Left colon (tissue), 2 donors: Measurements from ENCODE around the gene CMTM8. TPM values are rescaled to one million over a fixed set of nuclear protein-coding genes. Genes with fewer than 3 reads are reported as not detected.

ENCODE experiments used
- ATAC-seq: fragments of 200-7000 bp; cut with Tn5 transposase; one replicate; pipeline ENCODE4 v1.9.1; 2020; ENCODE audit warnings: mild to moderate bottlenecking, moderate library complexity
- DNase-seq, 2 donors: peaks; one replicate each; pipeline ENCODE4 v3.0.0-alpha.2; 2020
- intact Hi-C, 2 donors: fragments of 100-400 bp; cut with DNase I in 1 of 2; cut with micrococcal nuclease in 1 of 2; formaldehyde crosslinking; loops; one replicate each; pipeline versions ENCODE4 v1.11.2 to v1.14.0; 2022; cut with DNase I, micrococcal nuclease
- total RNA-seq, 2 donors: library from RNA; stranded (reverse); fragmentation: NEBNext Ultra II Directional; extraction: Animal tissue kit (Norgen Biotek cat#: 25700); gene quantifications; one replicate each; pipeline ENCODE4 v1.2.1, GENCODE V29; 2021
- donor health status: DM: no; HTN: no; CAD: no.
- donor health status: DM: yes; HTN: yes; CAD: no.

The CMTM8 gene
- total RNA-seq, 2 donors from 2014 or later, result 8.4 to 11.4 TPM

DNA sequence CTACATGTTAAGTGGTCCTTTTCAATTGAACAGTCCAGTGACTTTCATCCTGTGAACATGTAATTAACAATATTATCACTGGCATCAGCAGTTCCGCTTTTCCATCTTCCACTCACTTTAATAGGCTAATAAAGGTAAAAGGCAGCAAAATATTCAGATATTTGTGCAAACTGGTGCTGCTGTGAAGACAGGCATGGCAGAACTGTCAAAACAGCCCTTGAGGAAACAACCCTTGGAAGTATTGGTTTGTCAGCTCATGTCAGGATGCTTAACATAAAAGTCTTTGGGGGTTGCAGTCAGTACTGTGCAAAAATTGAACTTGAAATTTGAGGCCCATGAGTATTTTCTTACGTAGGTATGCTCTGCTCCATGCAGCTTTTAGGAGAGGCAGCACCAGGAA, 81.1 kb downstream of the CMTM8 start:
- ATAC-seq (no peak), DNase-seq (no peak)
- intact Hi-C loops, result no loop called here

DNA sequence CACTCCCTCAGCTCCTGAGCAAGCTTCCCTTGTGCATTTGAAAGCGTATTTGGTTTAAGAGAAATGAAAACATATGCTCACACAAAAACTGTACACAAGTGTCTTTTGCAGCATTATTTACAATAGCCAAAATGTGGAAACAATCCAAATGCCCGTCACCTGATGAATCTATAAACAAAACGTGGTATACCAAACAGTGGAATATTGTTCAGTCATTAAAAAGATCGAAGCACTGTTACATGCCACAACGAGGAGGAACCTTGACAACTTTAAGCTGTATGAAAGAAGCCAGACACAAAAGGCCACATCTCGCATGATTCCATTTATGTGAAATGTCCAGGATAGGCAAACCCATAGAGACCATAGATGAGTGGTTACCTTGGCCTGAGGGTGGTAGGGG, 81.6 kb downstream of the CMTM8 start:
- DNase-seq (no peak), ATAC-seq (no peak)
- intact Hi-C loops, result no loop called here

- intact Hi-C loops, result no loop called here
- no peak for ATAC-seq
- DNase-seq, result no peak
Measured at GRCh38 chr3:32321095-32321790, 82.8 kb downstream of the CMTM8 start.

DNA sequence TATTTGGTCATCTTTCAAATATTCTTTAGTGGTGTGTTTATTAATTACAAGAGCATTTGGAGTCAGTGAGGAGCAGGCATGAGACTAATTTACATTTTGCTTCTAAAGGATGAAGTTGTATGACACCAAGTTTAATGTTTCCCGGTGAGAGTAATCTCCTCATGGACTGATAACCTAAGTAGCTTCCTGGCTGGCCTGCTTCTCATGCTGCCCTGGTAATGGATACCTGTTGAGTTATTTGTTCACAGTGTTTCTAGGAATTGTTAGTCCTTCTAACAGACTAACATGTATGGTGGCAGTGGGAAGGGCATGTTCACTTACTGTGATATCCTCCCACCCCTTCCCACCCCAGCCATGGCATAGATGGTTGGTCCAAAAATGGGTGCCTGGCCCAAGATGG, 83.8 kb downstream of the CMTM8 start:
- no peak for DNase-seq
- ATAC-seq, result no peak
- intact Hi-C loops, result no loop called here

GRCh38 chr3:32323604-32324003, 85.1 kb downstream of the CMTM8 start:
- DNase-seq (no peak), ATAC-seq (no peak)
- intact Hi-C loops, result no loop called here

GRCh38 chr3:32325201-32325600, 86.7 kb downstream of the CMTM8 start:
- intact Hi-C loops, result no loop called here
- no peak for ATAC-seq
- no peak for DNase-seq

DNA sequence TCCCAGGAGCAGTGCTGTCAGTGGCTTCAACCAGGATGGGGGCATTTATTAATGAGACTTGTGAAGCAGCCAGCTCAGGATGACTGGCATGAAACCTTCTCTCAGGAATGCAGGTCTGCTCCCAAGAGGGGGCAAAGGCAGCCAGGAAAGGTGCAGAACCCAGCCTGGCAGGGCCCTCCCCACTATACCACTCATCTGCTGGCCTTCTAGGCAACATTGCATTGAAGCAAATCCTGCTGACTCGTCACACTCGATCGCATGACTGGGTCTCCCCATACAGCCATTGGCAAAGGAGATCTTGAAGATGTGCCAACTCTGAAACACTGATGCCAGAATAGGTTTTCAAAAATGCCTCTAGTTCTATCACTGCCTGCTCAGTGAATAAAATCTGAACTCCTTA, 87.4 kb downstream of the CMTM8 start:
- no peak for ATAC-seq
- intact Hi-C loops, result no loop called here

GRCh38 chr3:32326795-32327194, 88.3 kb downstream of the CMTM8 start:
- ATAC-seq, result no peak
- DNase-seq, result no peak
- intact Hi-C loops, result no loop called here

More for the DNA sequence above, 87.4 kb downstream of the CMTM8 start:
- no peak for DNase-seq

GRCh38 chr3:32334675-32335074, 96.2 kb downstream of the CMTM8 start:
- no peak for ATAC-seq
- intact Hi-C loops, result no loop called here

DNA sequence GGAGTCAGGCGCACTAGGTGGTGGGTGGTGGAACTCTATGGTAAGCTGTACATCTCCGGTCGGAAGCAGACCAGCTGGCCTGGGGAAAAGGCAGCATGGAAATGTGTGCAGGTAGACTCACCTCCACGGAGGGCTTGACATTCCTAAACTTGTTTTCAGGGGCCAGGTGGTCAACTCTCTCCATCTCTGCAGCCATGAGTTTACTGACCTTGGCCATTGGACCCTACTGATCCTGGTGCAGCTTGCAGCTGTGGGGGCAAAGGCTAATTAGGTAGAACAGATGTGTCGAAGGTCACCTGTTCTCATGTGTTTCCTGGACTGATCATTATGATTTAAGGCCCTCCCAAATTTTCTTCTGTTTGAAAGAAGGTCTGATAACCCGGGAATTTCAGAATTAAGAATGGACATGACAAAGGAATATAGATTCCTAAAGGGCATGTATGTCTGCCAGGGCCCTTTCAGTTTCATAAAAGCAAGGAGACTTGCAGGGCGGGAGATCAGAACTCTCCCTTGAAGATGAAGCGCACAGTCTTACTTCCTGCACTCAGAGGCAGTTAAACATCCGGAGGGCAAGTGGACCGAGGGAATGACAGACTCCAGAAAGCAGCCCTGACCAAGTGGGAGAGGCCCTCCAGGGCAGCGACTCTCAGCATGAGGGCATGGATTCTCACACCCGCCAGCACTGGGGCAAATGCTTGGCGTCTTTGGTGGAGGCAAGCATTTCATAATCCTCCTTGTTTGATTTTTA, 97.1 kb downstream of the CMTM8 start:
- intact Hi-C loops, result no loop called here

More at GRCh38 chr3:32334675-32335074, 96.2 kb downstream of the CMTM8 start:
- DNase-seq, result no peak

GRCh38 chr3:32336113-32336498, 97.6 kb downstream of the CMTM8 start:
- intact Hi-C loops, result no loop called here
- ATAC-seq, result no peak
- DNase-seq, result no peak

More for the DNA sequence above, 97.1 kb downstream of the CMTM8 start:
- ATAC-seq (no peak), DNase-seq (no peak)

DNA sequence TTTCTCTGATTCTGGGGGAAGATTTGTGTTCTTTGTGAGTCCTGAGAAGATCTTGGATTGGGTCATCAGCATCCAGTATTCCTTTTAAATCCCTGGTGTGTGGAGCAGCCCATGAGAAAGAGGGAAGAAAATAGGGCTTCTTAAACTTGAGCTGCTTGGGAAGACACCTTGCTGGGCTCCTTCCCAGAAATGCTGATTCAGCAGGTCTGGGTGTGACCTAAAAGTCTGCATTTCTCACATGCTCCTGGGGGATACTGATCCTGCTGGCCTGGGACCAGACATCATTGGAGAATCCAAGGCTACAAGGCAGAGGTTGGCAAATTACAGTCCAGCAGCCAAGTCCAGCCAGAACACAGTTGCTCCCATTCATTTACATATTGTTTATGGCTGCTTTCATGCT, 99.0 kb downstream of the CMTM8 start:
- intact Hi-C loops, result no loop called here
- DNase-seq, result no peak
- no peak for ATAC-seq

GRCh38 chr3:32340039-32340438, 101.6 kb downstream of the CMTM8 start:
- DNase-seq (no peak), ATAC-seq (peak; percentile 87)
- intact Hi-C loops, result no loop called here

- intact Hi-C loops, result no loop called here
- DNase-seq, result no peak
- ATAC-seq, result peak; percentile 83
Measured at GRCh38 chr3:32340611-32341365, 102.3 kb downstream of the CMTM8 start.

DNA sequence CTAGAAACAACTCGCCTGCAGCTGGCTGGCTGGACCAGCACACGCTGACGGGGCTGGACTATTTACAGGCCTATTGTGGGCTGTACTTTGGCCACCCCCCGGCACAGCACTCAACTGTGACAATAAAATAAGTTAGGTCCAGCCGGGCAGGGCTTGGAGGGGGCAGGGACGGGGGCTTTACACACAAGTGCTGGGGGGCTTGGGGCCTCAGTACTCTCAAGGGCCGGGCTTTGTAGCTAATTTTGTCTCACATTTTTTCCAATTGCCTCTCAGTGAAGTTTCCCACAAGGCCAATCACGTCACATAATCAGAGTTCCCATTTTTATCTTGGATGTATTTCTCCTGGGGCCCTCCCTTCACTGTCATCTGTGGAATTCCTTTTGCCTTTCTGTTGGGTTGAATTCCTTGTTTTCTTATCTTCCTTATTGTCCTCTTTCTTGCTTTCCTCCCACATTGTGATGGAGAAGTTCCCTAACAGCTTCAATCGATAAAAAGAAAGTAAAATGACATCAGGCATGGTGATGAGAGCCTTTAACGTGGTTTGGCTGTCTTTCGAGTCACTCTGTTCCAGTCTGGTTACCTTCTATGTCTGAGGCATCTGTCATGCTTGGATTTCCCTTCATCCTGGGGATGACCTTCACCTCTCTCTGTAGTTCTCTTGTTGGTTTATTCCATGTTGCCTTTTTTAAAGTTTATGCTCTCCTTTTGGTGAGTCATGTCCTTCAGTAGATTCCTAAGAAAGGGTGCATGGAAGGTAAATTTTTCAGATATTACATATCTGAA, 109.1 kb downstream of the CMTM8 start:
- intact Hi-C loops, result no loop called here
- DNase-seq, result peak in 1 of 2 donors; percentile 30
- ATAC-seq, result peak; percentile 82

- DNase-seq (no peak), ATAC-seq (no peak)
- intact Hi-C loops, result no loop called here
Measured at GRCh38 chr3:32349184-32349583, 110.7 kb downstream of the CMTM8 start.

DNA sequence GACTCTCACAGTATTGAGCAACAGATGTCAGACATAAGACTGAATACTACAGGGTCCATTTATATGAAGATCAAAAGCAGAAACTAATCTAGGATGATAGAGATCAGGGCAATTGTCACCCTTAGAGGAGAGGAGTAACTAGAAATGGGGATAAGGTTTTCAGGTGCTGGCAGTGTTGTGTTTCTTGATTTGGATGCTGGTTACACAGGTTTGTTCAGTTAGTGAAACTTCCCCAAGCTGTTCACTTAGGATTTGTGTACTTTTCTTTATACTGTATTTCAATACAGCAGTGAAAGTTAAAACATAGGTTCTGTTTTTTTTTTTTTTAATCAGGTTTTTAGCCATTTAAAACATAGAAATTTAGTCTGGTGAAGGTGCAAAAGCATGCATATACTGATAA, 114.1 kb downstream of the CMTM8 start:
- intact Hi-C loops, result no loop called here
- ATAC-seq, result no peak
- no peak for DNase-seq

DNA sequence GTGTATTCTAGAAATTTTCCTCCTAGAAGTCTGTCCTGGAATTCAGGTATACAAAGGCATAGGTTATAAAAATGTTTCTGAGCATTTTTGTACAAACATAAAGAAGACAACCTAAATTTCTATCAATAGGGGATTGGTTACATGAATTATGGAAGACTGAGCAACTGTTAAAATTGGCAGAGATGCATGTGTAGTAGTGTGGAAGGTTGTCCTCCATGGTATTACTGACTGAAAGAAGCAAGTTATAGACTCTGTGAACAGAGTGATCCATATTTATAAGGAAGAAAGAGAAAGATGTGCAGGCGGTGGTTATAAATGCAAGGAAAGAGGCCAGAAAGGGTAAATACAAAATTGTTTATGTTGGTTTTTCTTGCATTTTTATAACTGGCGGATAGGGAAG, 114.9 kb downstream of the CMTM8 start:
- ATAC-seq, result no peak
- DNase-seq, result no peak
- intact Hi-C loops, result no loop called here

DNA sequence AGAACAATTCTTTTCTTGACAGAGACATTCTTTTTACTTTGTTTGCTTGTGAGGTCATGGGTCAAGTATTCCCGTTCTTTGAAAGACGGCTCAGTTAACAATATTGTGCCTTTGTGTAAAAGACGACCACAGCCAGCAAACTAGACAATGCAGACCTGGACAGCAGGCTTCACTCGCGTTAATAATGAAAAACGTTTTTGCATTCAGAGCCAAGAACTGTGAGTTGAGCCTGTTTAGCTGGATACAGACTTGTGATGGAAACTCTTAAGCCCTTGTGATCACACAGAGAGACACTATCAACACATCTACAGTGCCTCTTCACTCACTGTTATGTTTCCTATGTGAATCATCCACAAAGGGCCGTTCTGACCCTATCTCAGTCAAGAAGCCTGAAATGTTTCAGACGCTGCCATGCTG, 115.9 kb downstream of the CMTM8 start:
- ATAC-seq (no peak), DNase-seq (no peak)
- intact Hi-C loops, result no loop called here
